SK-N-SH (cell line): ENCODE data around the gene OTOP3. TPM values are rescaled to one million over a fixed set of nuclear protein-coding genes. Genes with fewer than 3 reads are reported as not detected.

ENCODE experiments used
- CTCF ChIA-PET: fragments of 300-600, 350-600 bp; formaldehyde crosslinking; extraction: SDS; loops from one replicate; lab custom pipeline; 2021; lab: Yijun Ruan, JAX
- POLR2A ChIA-PET: fragments of 350-600 bp; sonication (Branson Sonifier 250); formaldehyde crosslinking; extraction: SDS; loops from one replicate; lab custom pipeline; 2020; ENCODE audit warnings: antibody characterized with exemption, inconsistent platforms; lab: Yijun Ruan, JAX
- DNase-seq: peaks from one replicate; pipeline ENCODE4 v3.0.0; 2012
- H2AFZ ChIP-seq: fragments of 200-600 bp; sonication (generic); 2 replicates; pipeline ENCODE4 v1.8.1; 2016; ENCODE audit warnings: antibody characterized with exemption, mild to moderate bottlenecking, low read depth
- H3F3A ChIP-seq: fragments of 200-600 bp; sonication (generic); replicated peaks from 2 replicates; pipeline ENCODE3; 2016; ENCODE audit warnings: antibody characterized with exemption, mild to moderate bottlenecking; ENCODE audit not compliant: insufficient read depth
- H3K27ac ChIP-seq, 2 experiments: fragments of 200-500 bp in 1 of 2; fragments of 200-600 bp in 1 of 2; sonication (Bioruptor generic) in 1 of 2; sonication (generic), shearing (Covaris generic) in 1 of 2; 2 replicates each; pipeline versions ENCODE4 v1.5.1 to v1.6.1; 2014 to 2016; ENCODE audit warnings: low read depth in 2 of 2, inconsistent platforms in 1 of 2, low read length in 1 of 2, mild to moderate bottlenecking in 1 of 2, mixed read lengths in 1 of 2
- H3K27me3 ChIP-seq: fragments of 200-600 bp; sonication (generic), shearing (Covaris generic); 2 replicates; pipeline ENCODE4 v1.6.1; 2016; ENCODE audit warnings: mixed run types; ENCODE audit not compliant: insufficient read depth
- H3K36me3 ChIP-seq, 2 experiments: fragments of 200-500 bp in 1 of 2; fragments of 200-600 bp in 1 of 2; sonication (Bioruptor generic) in 1 of 2; sonication (generic) in 1 of 2; replicated peaks in 1 of 2; 2 replicates each; pipeline versions ENCODE3 to v1.5.1; 2014 to 2016; ENCODE audit warnings: low read length in 1 of 2, mild to moderate bottlenecking in 1 of 2; ENCODE audit not compliant: insufficient read depth in 2 of 2, control insufficient read depth in 1 of 2
- H3K4me1 ChIP-seq, 2 experiments: fragments of 200-500 bp in 1 of 2; fragments of 200-600 bp in 1 of 2; sonication (Bioruptor generic) in 1 of 2; sonication (generic), shearing (Covaris generic) in 1 of 2; 2 replicates each; pipeline versions ENCODE4 v1.5.1 to v1.6.1; 2014 to 2016; ENCODE audit warnings: low read depth in 1 of 2, low read length in 1 of 2, mixed run types in 1 of 2; ENCODE audit not compliant: insufficient read depth in 2 of 2, control insufficient read depth in 1 of 2
- H3K4me2 ChIP-seq: fragments of 200-600 bp; sonication (generic), shearing (Covaris generic); 2 replicates; pipeline ENCODE4 v1.6.1; 2017; ENCODE audit warnings: mixed run types
- H3K4me3 ChIP-seq, 2 experiments: fragments of 200-500 bp in 1 of 2; fragments of 200-600 bp in 1 of 2; sonication (Bioruptor generic) in 1 of 2; sonication (generic), shearing (Covaris generic) in 1 of 2; 2 replicates each; pipeline versions ENCODE4 v1.5.1 to v1.8.1; 2014 to 2016; ENCODE audit warnings: low read depth in 2 of 2, inconsistent platforms in 1 of 2, low read length in 1 of 2, mild to moderate bottlenecking in 1 of 2, mixed read lengths in 1 of 2, moderate library complexity in 1 of 2
- H3K79me2 ChIP-seq: fragments of 200-600 bp; sonication (generic); 2 replicates; pipeline ENCODE4 v1.8.1; 2017; ENCODE audit warnings: mild to moderate bottlenecking; ENCODE audit not compliant: insufficient read depth
- H3K9ac ChIP-seq: fragments of 200-600 bp; sonication (generic); 2 replicates; pipeline ENCODE4 v1.6.1; 2017; ENCODE audit warnings: mixed run types
- H3K9me2 ChIP-seq: fragments of 200-600 bp; sonication (generic); 2 replicates; pipeline ENCODE4 v1.6.1; 2017; ENCODE audit warnings: mixed run types
- H3K9me3 ChIP-seq: fragments of 200-600 bp; sonication (generic); 2 replicates; pipeline ENCODE4 v1.6.1; 2017; ENCODE audit warnings: mixed run types, mild to moderate bottlenecking, moderate library complexity
- H4K20me1 ChIP-seq: fragments of 200-600 bp; sonication (generic); 2 replicates; pipeline ENCODE4 v1.6.1; 2017; ENCODE audit warnings: mild to moderate bottlenecking, mixed run types; ENCODE audit not compliant: insufficient read depth
- GATA2 ChIP-seq: sonication (generic); formaldehyde crosslinking; IDR thresholded peaks from 2 replicates; pipeline ENCODE4 v1.5.0; 2020; ENCODE audit warnings: mild to moderate bottlenecking, missing genetic modification reagents
- NFIC ChIP-seq: IDR thresholded peaks from 2 replicates; pipeline ENCODE4 v1.4.0; 2012; ENCODE audit warnings: borderline replicate concordance
- PBX3 ChIP-seq: IDR thresholded peaks from 2 replicates; pipeline ENCODE4; 2012
- RFX5 ChIP-seq: IDR thresholded peaks from 2 replicates; pipeline ENCODE4 v1.6.1; 2012; ENCODE audit warnings: mild to moderate bottlenecking, improper control_type of control experiment, low read length
- RXRA ChIP-seq: IDR thresholded peaks from 2 replicates; pipeline ENCODE4 v1.4.0; 2012; ENCODE audit warnings: low read depth, mild to moderate bottlenecking, borderline replicate concordance
- TCF12 ChIP-seq: IDR thresholded peaks from 2 replicates; pipeline ENCODE4 v1.4.0; 2012
- USF2 ChIP-seq: fragments of 150-350 bp; IDR thresholded peaks from 2 replicates; pipeline ENCODE4 v1.6.1; 2017; ENCODE audit warnings: antibody characterized with exemption, low read length, low read depth, borderline replicate concordance
- YY1 ChIP-seq: IDR thresholded peaks from 2 replicates; pipeline ENCODE4 v1.4.0; 2012; ENCODE audit warnings: low read depth, mild to moderate bottlenecking
- WGBS: methylation state at CpG from one replicate; pipeline ENCODE4 v1.1.6; 2017; ENCODE audit warnings: low lambda C conversion rate; 5-methylcytosine and 5-hydroxymethylcytosine counted together
- polyA plus RNA-seq, 3 experiments: library from polyadenylated mRNA; depleted of rRNA; stranded (reverse); fragments of >200 nt; gene quantifications; 2 replicates each; pipeline ENCODE4 v1.2.3, GENCODE V29; 2012
- TF ChIP-seq, protein P1 (sequence below): IDR thresholded peaks from 2 replicates; pipeline ENCODE4 v1.4.0; 2012; ENCODE audit warnings: low read depth, borderline replicate concordance
- TF ChIP-seq, protein P2 (sequence below): fragments of 200-600 bp; sonication (generic); IDR thresholded peaks from 2 replicates; pipeline ENCODE4 v1.6.1; 2017; ENCODE audit warnings: antibody characterized with exemption, mild to moderate bottlenecking, moderate library complexity
- TF ChIP-seq, protein P3 (sequence below): IDR thresholded peaks from 2 replicates; pipeline ENCODE4 v1.4.0; 2012; ENCODE audit warnings: low read depth, borderline replicate concordance

Gene OTOP3
- polyA plus RNA-seq, 1 of the 3 experiments (the other 2 are of a cell fraction), result not detected

GRCh38 chr17:74995847-74996246 is 60.1 kb downstream of the OTOP3 start:
- POLR2A ChIA-PET, result interaction anchor here (0.6 kb wide), 1 partner anchor 38 kb away, joined by 5 read pairs; no protein-coding TSS in a partner anchor
- no peaks in the 10 kb centered on the region for H3K9me2 ChIP-seq
- 87% methylated on average over 5 of the region's 5 CpGs for WGBS
- H3K4me3 ChIP-seq, result no peak overlapping the region
- no peaks in the 10 kb centered on the region; the same call in 1 of the 2 replicates for H4K20me1 ChIP-seq
- H3K4me1 ChIP-seq, result peaks cover 0 to 7% of the 10 kb centered on the region in 2 experiments; a peak in 1 of 4 replicates
- H3K36me3 ChIP-seq, result peaks cover 2 to 13% of the 10 kb centered on the region in 2 experiments
- H3K4me2 ChIP-seq, result no peak overlapping the region
- H2AFZ ChIP-seq, result no peak overlapping the region
- H3K79me2 ChIP-seq, result peaks cover 72% of the 10 kb centered on the region
- no peak for TF ChIP-seq RFX5
- TF ChIP-seq PBX3, result no peak
- no peak for TF ChIP-seq YY1
- no peak for TF ChIP-seq GATA2
- TF ChIP-seq, protein P1, sequence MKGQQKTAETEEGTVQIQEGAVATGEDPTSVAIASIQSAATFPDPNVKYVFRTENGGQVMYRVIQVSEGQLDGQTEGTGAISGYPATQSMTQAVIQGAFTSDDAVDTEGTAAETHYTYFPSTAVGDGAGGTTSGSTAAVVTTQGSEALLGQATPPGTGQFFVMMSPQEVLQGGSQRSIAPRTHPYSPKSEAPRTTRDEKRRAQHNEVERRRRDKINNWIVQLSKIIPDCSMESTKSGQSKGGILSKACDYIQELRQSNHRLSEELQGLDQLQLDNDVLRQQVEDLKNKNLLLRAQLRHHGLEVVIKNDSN, result no peak
- TF ChIP-seq NFIC, result no peak
- TF ChIP-seq, protein P2, sequence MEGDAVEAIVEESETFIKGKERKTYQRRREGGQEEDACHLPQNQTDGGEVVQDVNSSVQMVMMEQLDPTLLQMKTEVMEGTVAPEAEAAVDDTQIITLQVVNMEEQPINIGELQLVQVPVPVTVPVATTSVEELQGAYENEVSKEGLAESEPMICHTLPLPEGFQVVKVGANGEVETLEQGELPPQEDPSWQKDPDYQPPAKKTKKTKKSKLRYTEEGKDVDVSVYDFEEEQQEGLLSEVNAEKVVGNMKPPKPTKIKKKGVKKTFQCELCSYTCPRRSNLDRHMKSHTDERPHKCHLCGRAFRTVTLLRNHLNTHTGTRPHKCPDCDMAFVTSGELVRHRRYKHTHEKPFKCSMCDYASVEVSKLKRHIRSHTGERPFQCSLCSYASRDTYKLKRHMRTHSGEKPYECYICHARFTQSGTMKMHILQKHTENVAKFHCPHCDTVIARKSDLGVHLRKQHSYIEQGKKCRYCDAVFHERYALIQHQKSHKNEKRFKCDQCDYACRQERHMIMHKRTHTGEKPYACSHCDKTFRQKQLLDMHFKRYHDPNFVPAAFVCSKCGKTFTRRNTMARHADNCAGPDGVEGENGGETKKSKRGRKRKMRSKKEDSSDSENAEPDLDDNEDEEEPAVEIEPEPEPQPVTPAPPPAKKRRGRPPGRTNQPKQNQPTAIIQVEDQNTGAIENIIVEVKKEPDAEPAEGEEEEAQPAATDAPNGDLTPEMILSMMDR, result no peak
- no peak for TF ChIP-seq USF2
- TF ChIP-seq TCF12, result no peak
- TF ChIP-seq, all 33 proteins: peak for 0
- CTCF ChIA-PET, result interaction anchor here (0.6 to 19.8 kb wide), 5 partner anchors 11 to 964 kb away, joined by 3 to 295 read pairs (median 3); partner anchors contain the start of gene MRPL58
- H3K27ac ChIP-seq, result no peak overlapping the region
- no peaks in the 10 kb centered on the region for H3F3A ChIP-seq
- no peak for DNase-seq
- H3K9ac ChIP-seq, result no peak overlapping the region
- no peaks in the 10 kb centered on the region for H3K9me3 ChIP-seq
- no peaks in the 10 kb centered on the region for H3K27me3 ChIP-seq

DNA sequence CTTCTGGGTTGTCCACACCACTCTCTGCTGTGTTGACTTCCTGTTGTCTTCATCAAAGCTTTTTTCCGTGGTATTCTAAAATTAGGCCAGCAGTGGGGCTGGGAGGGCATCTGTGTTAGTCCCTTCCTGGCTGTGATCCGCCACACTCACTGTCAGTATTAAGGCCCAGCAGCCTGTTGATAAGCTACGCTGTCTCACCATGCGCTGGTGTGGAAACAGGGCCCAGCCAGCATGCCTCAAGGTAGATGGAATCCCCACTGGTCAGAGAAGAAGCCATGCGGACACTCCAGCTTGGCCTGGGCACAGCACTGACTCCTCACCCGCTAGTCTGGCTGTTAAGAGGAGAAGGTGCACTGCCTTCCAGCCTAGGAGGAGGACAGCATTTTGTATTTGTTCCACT is 63.1 kb downstream of the OTOP3 start:
- H3K9ac ChIP-seq, result no peak overlapping the region
- H3K4me1 ChIP-seq, result no peaks in the 10 kb centered on the region; a peak in 1 of 4 replicates
- ChIA-PET CTCF (interaction anchor here (0.9 to 19.8 kb wide), 5 partner anchors 10 to 133 kb away, joined by 3 to 295 read pairs (median 5); no protein-coding TSS in a partner anchor), POLR2A (interaction anchor here (0.6 to 1.3 kb wide), 6 partner anchors 10 to 1752 kb away, joined by 3 to 5 read pairs (median 4); partner anchors contain the start of genes CDR2L and MRPL58)
- no peak overlapping the region for H3K4me3 ChIP-seq
- no peaks in the 10 kb centered on the region for H4K20me1 ChIP-seq
- H3K79me2 ChIP-seq, result peaks cover 44% of the 10 kb centered on the region
- no peaks in the 10 kb centered on the region for H3F3A ChIP-seq
- no peak overlapping the region for H2AFZ ChIP-seq
- 93% methylated on average over 6 of the region's 6 CpGs for WGBS
- no peak overlapping the region for H3K4me2 ChIP-seq
- H3K36me3 ChIP-seq, result peaks cover 28 to 31% of the 10 kb centered on the region in 2 experiments
- H3K9me3 ChIP-seq, result no peaks in the 10 kb centered on the region
- DNase-seq, result no peak
- H3K27ac ChIP-seq, result no peak overlapping the region; a peak in 1 of 4 replicates
- H3K9me2 ChIP-seq, result no peaks in the 10 kb centered on the region
- no peaks in the 10 kb centered on the region for H3K27me3 ChIP-seq
- TF ChIP-seq, protein P1, result no peak
- TF ChIP-seq, protein P2, result no peak
- TF ChIP-seq RXRA, result no peak
- TF ChIP-seq, protein P3, sequence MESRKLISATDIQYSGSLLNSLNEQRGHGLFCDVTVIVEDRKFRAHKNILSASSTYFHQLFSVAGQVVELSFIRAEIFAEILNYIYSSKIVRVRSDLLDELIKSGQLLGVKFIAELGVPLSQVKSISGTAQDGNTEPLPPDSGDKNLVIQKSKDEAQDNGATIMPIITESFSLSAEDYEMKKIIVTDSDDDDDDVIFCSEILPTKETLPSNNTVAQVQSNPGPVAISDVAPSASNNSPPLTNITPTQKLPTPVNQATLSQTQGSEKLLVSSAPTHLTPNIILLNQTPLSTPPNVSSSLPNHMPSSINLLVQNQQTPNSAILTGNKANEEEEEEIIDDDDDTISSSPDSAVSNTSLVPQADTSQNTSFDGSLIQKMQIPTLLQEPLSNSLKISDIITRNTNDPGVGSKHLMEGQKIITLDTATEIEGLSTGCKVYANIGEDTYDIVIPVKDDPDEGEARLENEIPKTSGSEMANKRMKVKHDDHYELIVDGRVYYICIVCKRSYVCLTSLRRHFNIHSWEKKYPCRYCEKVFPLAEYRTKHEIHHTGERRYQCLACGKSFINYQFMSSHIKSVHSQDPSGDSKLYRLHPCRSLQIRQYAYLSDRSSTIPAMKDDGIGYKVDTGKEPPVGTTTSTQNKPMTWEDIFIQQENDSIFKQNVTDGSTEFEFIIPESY, result no peak
